Measurements from ENCODE around the gene MBNL1.
A peak's percentile ranks its signal among the peaks of the same experiment; 100 is the strongest.

Gene MBNL1

GRCh38 chr3:152319831-152320617 is 51.3 kb downstream of the MBNL1 start:
- Histone ChIP-seq H3K27me3 (replicated peaks; ENCODE audit: control insufficient read depth, insufficient read depth, low read length) (no peaks in the 10 kb centered on the region), H3K36me3 (ENCODE audit: control insufficient read depth, insufficient read depth, low read length) (no peaks in the 10 kb centered on the region; the same call in 1 of the 2 replicates), H3K4me3 (replicated peaks; ENCODE audit: low read depth, low read length) (no peak overlapping the region)
- TF ChIP-seq CTCF (IDR thresholded peaks at IDR 0.05; ENCODE audit: insufficient read depth, low read length, poor library complexity, severe bottlenecking) = no peak
- no peak for DNase-seq (ENCODE audit: extremely low read depth, insufficient read length)

GRCh38 chr3:152321200-152321954 is 52.6 kb downstream of the MBNL1 start:
- DNase-seq (ENCODE audit: extremely low read depth, insufficient read length) = no peak
- Histone ChIP-seq H3K4me3 (replicated peaks; ENCODE audit: low read depth, low read length) (no peak overlapping the region), H3K36me3 (ENCODE audit: control insufficient read depth, insufficient read depth, low read length) (no peaks in the 10 kb centered on the region; the same call in 1 of the 2 replicates), H3K27me3 (replicated peaks; ENCODE audit: control insufficient read depth, insufficient read depth, low read length) (no peaks in the 10 kb centered on the region)
- TF ChIP-seq CTCF (IDR thresholded peaks at IDR 0.05; ENCODE audit: insufficient read depth, low read length, poor library complexity, severe bottlenecking) = no peak

- no peak for TF ChIP-seq CTCF (IDR thresholded peaks at IDR 0.05; ENCODE audit: insufficient read depth, low read length, poor library complexity, severe bottlenecking)
- no peak overlapping the region for H3K4me3 ChIP-seq (replicated peaks; ENCODE audit: low read depth, low read length)
- no peak for DNase-seq (ENCODE audit: extremely low read depth, insufficient read length)
- H3K36me3 ChIP-seq (ENCODE audit: control insufficient read depth, insufficient read depth, low read length) = no peaks in the 10 kb centered on the region; the same call in 1 of the 2 replicates
- no peaks in the 10 kb centered on the region for H3K27me3 ChIP-seq (replicated peaks; ENCODE audit: control insufficient read depth, insufficient read depth, low read length)
Measured at GRCh38 chr3:152321955-152322377, 53.2 kb downstream of the MBNL1 start.

GRCh38 chr3:152322756-152323155 is 54.0 kb downstream of the MBNL1 start:
- Histone ChIP-seq H3K4me3 (replicated peaks; ENCODE audit: low read depth, low read length) (no peak overlapping the region), H3K36me3 (ENCODE audit: control insufficient read depth, insufficient read depth, low read length) (no peaks in the 10 kb centered on the region; the same call in 1 of the 2 replicates), H3K27me3 (replicated peaks; ENCODE audit: control insufficient read depth, insufficient read depth, low read length) (no peaks in the 10 kb centered on the region)
- peak; percentile 32 for DNase-seq (ENCODE audit: extremely low read depth, insufficient read length)
- no peak for TF ChIP-seq CTCF (IDR thresholded peaks at IDR 0.05; ENCODE audit: insufficient read depth, low read length, poor library complexity, severe bottlenecking)

- TF ChIP-seq CTCF (IDR thresholded peaks at IDR 0.05; ENCODE audit: insufficient read depth, low read length, poor library complexity, severe bottlenecking) = no peak
- Histone ChIP-seq H3K27me3 (replicated peaks; ENCODE audit: control insufficient read depth, insufficient read depth, low read length) (no peaks in the 10 kb centered on the region), H3K36me3 (ENCODE audit: control insufficient read depth, insufficient read depth, low read length) (no peaks in the 10 kb centered on the region; the same call in 1 of the 2 replicates), H3K4me3 (replicated peaks; ENCODE audit: low read depth, low read length) (no peak overlapping the region)
- peak; percentile 30 for DNase-seq (ENCODE audit: extremely low read depth, insufficient read length)
Measured at GRCh38 chr3:152323834-152324233, 55.1 kb downstream of the MBNL1 start.
